ENCODE data around the gene TRPC4AP. TPM values are rescaled to one million over a fixed set of nuclear protein-coding genes. Genes with fewer than 3 reads are reported as not detected.
"Not testable (repeated sequence)": the region's sequence is repeated elsewhere in the genome, so short reads cannot be mapped to it uniquely, and the experiment has no call there.

Gene TRPC4AP
- total and polyA plus RNA-seq, 8 donors: 26.2 to 89.0 (median 52.4) TPM

DNA sequence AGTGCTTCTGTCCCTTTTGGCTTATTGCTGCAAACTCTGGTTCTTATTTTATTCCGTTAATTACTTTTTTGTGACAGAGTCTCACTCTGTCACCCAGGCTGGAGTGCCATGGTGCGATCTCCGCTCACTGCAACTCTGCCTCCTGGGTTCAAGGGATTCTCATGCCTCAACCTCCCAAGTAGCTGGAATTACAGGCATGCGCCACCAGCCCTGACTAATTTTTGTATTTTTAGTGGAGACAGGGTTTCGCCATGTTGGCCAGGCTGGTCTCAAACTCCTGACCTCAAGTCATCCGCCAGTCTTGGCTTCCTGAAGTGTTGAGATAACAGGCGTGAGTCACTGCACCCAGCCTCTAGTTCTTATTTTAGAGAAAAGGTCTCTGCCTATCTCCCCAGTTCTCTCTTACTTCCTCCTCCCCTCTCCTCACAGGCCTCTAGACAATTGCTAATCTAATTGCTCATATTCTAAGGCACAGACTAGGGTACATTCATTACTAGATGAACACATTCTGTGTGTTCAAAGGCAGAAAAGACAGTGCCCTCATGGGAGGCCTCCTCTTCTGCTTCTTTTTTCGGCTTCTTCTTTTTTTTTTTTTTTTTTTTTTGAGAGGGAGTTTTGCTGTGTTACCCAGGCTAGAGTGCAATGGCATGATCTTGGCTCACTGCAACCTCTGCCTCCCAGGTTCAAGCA is 27.6 kb upstream of the TRPC4AP start:
- peaks cover 57 to 100% (median 98%) of the 10 kb centered on the region in 4 donors for H3K36me3 ChIP-seq
- H3K9me3 ChIP-seq: no peaks in the 10 kb centered on the region
- no peak overlapping the region for H3K4me3 ChIP-seq
- H3K27ac ChIP-seq: peak overlapping the region in 2 of 5 donors; percentile 20 to 26
- no peak for TF ChIP-seq EP300 (IDR thresholded peaks at IDR 0.05)
- no peak for TF ChIP-seq POLR2A (IDR thresholded peaks at IDR 0.05)
- TF ChIP-seq, protein P1, sequence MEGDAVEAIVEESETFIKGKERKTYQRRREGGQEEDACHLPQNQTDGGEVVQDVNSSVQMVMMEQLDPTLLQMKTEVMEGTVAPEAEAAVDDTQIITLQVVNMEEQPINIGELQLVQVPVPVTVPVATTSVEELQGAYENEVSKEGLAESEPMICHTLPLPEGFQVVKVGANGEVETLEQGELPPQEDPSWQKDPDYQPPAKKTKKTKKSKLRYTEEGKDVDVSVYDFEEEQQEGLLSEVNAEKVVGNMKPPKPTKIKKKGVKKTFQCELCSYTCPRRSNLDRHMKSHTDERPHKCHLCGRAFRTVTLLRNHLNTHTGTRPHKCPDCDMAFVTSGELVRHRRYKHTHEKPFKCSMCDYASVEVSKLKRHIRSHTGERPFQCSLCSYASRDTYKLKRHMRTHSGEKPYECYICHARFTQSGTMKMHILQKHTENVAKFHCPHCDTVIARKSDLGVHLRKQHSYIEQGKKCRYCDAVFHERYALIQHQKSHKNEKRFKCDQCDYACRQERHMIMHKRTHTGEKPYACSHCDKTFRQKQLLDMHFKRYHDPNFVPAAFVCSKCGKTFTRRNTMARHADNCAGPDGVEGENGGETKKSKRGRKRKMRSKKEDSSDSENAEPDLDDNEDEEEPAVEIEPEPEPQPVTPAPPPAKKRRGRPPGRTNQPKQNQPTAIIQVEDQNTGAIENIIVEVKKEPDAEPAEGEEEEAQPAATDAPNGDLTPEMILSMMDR (IDR thresholded peaks at IDR 0.05): no peak
- peak in 1 of 3 donors; percentile 32 for TF ChIP-seq POLR2AphosphoS5 (IDR thresholded peaks at IDR 0.05)
- peak in 1 of 2 donors; percentile 16 for DNase-seq
- H3K4me1 ChIP-seq: peaks cover 0 to 6% (median 0%) of the 10 kb centered on the region in 4 donors
- intact Hi-C loops (cut with DNase I; ENCODE audit: low total_unique reads): no loop called here
- 75 to 85% (median 77%) methylated on average over 8 of the region's 8 CpGs for WGBS, 5 donors
- no peaks in the 10 kb centered on the region for H3K27me3 ChIP-seq

DNA sequence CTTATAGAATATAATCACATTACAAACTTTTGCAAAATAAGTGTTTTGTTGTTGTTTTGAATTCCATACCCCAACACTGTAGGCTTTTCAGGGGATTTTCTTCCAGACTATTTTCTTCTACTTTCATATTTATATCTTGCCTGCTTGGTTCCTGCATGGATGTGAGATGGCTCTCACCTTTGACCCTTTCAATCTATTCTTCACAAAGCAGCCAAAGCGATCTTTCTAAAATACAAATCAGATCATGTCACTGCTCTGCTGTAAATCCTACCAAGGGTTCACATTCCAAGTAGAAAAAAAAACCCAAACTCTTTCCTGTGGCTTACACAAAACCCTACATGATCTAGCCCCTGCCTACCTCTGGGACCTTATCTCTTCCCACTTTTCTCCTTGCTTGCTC is 25.0 kb upstream of the TRPC4AP start:
- intact Hi-C loops (cut with DNase I; ENCODE audit: low total_unique reads): no loop called here
- Histone ChIP-seq H3K4me1 (peaks cover 0 to 6% (median 0%) of the 10 kb centered on the region in 4 donors), H3K4me3 (no peak overlapping the region), H3K9me3 (no peaks in the 10 kb centered on the region), H3K27me3 (no peaks in the 10 kb centered on the region), H3K27ac (peak overlapping the region in 3 of 5 donors; percentile 14 to 61 (median 15)), H3K36me3 (peaks cover 46 to 98% (median 94%) of the 10 kb centered on the region in 4 donors)
- WGBS, 5 donors: 76 to 89% (median 85%) methylated on average over 1 of the region's 1 CpG
- DNase-seq: no peak
- TF ChIP-seq POLR2AphosphoS5 (IDR thresholded peaks at IDR 0.05) (no peak), POLR2A (IDR thresholded peaks at IDR 0.05) (no peak), EP300 (IDR thresholded peaks at IDR 0.05) (no peak)
- TF ChIP-seq, protein P1 (IDR thresholded peaks at IDR 0.05): no peak

DNA sequence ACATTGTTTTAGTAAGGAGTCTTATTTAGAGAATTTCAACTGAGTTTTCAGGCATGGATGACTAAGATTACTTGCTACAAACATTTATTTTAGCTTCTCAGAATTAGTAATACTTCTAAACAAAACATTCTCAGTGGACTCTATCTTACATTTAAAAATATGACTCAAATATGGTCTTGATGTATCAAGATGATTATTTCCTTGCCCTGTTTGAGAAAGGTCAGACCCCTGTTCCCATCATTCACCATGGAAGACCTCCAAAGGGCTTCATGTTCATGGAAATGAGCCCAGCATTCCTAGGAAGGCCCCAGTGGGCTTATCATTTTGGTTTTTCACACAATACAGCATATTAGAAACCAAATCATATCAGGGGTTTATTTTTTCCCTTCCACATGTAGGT is 24.6 kb upstream of the TRPC4AP start:
- DNase-seq: peak in 1 of 2 donors; percentile 26
- Histone ChIP-seq H3K27ac (peak overlapping the region in 3 of 5 donors; percentile 14 to 61 (median 56)), H3K4me3 (no peak overlapping the region), H3K4me1 (peaks cover 0 to 6% (median 0%) of the 10 kb centered on the region in 4 donors), H3K27me3 (no peaks in the 10 kb centered on the region), H3K36me3 (peaks cover 41 to 95% (median 91%) of the 10 kb centered on the region in 4 donors), H3K9me3 (no peaks in the 10 kb centered on the region)
- TF ChIP-seq EP300 (IDR thresholded peaks at IDR 0.05): no peak
- TF ChIP-seq POLR2AphosphoS5 (IDR thresholded peaks at IDR 0.05): peak in 1 of 3 donors; percentile 21
- intact Hi-C loops (cut with DNase I; ENCODE audit: low total_unique reads): no loop called here

DNA sequence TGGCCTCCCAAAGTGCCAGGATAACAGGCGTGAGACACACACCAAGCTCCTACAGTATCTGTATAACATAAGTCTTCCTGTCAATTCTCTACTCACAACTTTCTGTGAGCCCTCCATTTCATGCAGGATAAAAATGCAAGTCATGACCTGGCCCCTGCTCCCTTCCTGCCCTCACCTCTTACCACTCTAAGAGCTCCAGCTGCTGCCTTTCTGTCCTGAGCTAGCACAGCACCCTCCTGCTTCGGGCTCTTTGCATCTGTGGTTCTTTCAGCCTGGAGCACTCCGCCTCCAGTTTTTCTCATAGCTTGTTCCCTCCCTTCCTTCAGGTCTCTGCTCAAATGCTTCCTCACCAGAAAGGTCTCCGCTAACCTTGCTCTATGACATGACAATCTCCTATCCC is 23.7 kb upstream of the TRPC4AP start:
- Histone ChIP-seq H3K36me3 (peaks cover 33 to 89% (median 81%) of the 10 kb centered on the region in 4 donors), H3K9me3 (no peaks in the 10 kb centered on the region), H3K27ac (peak overlapping the region in 4 of 5 donors; percentile 10 to 61 (median 35)), H3K4me1 (peaks cover 0 to 6% (median 0%) of the 10 kb centered on the region in 4 donors), H3K27me3 (no peaks in the 10 kb centered on the region), H3K4me3 (no peak overlapping the region)
- no peak for TF ChIP-seq EP300 (IDR thresholded peaks at IDR 0.05)
- TF ChIP-seq, protein P1 (IDR thresholded peaks at IDR 0.05): no peak
- no peak for TF ChIP-seq POLR2A (IDR thresholded peaks at IDR 0.05)
- no peak for TF ChIP-seq POLR2AphosphoS5 (IDR thresholded peaks at IDR 0.05)
- intact Hi-C loops (cut with DNase I; ENCODE audit: low total_unique reads): no loop called here
- DNase-seq: no peak
- WGBS, 5 donors: 83 to 91% (median 86%) methylated on average over 4 of the region's 4 CpGs

DNA sequence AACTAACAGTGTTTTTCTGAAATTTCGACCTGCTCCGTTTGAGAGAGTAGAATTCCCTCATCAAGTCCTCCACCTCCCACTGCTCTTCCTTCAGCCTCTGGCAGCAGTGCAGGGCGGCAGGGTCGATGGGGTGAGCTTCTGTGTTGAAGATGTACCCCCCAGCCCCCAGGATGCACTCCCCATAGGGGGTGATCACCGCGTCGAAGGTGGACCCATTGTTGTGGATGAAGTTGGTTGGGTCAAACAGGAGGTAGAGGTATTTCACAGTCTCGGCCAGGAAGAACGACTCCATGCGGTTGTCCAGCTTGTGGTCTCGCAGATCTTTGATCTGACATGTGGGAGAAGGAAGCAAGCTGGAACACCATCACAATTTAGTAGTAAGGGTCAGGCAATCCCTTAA is 23.0 kb upstream of the TRPC4AP start:
- Histone ChIP-seq H3K27ac (peak overlapping the region in 1 of 5 donors; percentile 61), H3K4me1 (peaks cover 0 to 2% (median 0%) of the 10 kb centered on the region in 4 donors), H3K27me3 (no peaks in the 10 kb centered on the region), H3K36me3 (peaks cover 27 to 86% (median 77%) of the 10 kb centered on the region in 4 donors), H3K4me3 (no peak overlapping the region), H3K9me3 (no peaks in the 10 kb centered on the region)
- TF ChIP-seq, protein P1 (IDR thresholded peaks at IDR 0.05): no peak
- TF ChIP-seq EP300 (IDR thresholded peaks at IDR 0.05) (no peak), POLR2AphosphoS5 (IDR thresholded peaks at IDR 0.05) (no peak), POLR2A (IDR thresholded peaks at IDR 0.05) (no peak)
- 84 to 94% (median 88%) methylated on average over 11 of the region's 11 CpGs for WGBS, 5 donors
- DNase-seq: no peak
- intact Hi-C loops (cut with DNase I; ENCODE audit: low total_unique reads): no loop called here

DNA sequence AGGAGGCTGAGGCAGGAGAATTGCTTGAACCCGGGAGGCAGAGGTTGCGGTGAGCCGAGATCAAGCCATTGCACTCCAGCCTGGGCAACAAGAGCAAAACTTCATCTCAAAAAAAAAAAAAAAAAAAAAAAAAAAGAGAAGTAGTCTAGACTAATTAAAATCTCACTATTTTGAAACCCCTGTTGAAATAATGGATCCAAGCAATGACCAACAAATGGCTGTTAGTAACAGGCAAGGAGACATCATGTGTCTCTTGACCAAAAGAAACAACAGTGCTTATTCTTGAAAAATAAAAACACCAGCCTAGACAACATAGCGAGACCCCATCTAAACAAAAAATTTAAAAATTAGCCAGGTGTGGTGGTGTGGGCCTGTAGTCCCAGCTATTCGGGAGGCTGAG is 19.7 kb upstream of the TRPC4AP start:
- H3K4me3 ChIP-seq; H3K4me1 ChIP-seq; intact Hi-C loops (cut with DNase I; ENCODE audit: low total_unique reads); DNase-seq; H3K27me3 ChIP-seq; H3K9me3 ChIP-seq; H3K27ac ChIP-seq: not testable (repeated sequence)
- peaks cover 11 to 63% (median 54%) of the 10 kb centered on the region in 4 donors for H3K36me3 ChIP-seq
- 77 to 94% (median 89%) methylated on average over 5 of the region's 5 CpGs for WGBS, 5 donors
